ENCODE measurements around the gene RGS12.

Gene RGS12

DNA sequence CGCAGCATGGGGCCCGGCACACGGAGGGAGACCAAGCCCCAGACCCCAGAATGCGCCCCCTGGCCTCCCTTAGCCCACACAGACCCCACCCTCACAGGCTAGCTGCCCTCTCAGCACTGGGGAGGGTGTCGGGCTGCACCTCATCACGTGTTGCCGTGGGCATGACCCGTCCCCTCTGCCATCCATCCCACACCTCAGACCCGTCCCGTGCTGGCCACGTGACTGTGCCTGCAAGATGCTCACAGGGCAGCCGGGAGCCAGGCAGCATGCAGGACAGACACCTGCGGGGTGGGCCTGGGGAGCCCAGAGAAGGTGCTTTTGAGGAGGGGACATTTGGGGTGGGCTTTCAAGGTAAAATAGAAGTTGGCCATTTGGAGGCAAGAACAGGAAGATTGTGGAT, 39.0 kb upstream of the RGS12 start:
- no peak for DNase-seq

DNA sequence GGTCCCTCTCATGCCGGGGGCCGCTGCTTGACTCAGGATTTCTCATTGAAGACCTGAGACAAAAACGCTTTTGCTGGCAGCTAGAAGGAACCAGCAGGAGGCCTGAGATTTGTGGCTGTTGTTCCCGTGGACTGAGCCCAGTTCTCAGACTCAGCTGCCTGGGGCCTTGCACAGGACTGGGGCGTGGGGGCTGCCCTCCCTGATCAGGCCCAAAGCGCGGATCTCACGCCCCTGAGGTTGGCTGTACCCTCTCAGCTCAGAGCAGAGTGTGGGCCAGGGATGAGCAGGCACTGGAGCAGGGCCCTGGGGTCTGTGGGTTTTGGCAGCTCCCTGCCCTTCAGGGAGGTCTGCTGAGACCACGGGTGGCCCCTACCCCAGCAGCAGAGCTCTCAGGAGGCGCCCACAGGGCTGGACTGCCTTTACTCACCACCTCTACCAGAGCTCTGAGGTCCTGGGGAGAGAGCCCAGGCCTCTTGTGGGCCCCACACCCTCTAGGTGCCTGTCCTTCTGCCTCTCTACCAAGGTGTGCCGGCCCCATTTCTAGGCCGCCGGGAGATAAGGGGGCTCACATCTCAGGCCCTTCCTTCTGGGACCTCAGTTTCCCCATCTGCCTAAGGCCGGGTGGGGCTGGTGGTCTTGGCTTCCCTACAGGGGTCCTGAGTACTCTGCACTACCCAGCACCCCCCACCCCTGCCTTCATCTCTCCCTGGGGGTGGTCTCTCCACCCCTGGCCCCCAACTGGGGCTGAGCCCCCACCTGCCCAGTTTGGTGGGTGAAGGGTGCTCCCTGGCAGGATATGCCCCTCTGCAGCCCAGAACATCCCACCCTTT, 38.3 kb upstream of the RGS12 start:
- no peak for DNase-seq

DNA sequence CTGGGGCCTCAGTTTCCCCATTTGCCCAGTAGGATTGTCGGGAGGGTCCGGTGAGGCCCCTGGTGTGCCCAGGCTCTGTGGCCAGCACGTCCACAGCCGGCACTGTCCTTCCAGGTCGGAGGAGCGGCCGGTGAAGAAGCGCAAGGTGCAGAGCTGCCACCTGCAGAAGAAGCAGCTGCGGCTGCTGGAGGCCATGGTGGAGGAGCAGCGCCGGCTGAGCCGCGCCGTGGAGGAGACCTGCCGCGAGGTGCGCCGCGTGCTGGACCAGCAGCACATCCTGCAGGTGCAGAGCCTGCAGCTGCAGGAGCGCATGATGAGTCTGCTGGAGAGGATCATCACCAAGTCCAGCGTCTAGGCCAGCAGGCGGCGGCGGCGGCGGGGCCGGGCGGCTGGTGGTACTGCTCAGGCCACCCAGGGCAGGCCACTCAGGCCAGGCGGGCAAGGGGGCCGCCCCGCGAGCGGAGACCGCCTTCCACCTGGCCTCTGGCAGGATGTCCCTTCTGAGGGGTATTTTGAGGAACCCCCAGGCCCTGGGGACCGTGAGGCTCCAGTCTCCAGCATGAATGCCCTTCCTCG, 37.1 kb upstream of the RGS12 start:
- DNase-seq: no peak

DNA sequence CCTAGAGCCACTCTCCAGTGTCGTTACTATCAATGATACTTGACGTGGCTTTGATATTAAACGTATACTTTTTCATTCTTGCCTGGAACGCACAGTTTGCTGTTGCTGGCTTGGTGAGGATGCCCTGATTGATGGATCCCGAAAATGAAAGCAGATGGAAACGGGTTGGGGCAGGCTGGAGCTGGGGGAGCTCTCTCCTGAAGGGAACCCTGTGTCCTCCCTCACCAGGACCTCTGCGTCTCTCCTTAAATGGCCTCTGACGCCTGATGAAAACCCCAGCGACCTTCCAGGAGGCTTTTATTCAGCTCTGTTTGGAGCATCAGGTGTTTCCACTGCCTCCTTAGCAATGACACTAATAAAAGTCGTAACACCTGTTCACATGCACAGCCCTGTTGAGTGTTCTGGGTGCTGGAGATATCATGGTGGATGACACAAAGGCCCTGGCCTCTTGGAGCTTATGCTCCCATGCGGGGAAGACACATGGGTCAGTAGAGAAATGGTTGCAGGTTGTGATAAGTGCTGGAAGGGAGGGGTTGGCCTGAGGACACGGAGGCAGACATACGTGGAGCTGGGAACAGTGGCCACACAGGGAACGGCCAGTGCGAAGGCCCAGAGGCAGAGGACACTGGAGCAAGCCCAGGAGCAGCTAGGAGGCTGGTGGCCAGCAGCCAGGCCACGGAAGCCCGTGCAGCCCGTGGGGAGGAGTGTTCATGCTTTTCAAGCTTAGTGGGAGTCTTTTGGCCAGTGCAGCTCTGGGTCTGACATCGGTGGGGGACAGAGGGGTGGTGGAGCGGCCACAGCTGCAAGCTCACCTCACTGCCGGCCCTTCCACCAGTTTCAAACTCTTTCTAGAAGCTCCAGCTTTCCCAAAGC, 36.4 kb upstream of the RGS12 start:
- no peak for DNase-seq

DNA sequence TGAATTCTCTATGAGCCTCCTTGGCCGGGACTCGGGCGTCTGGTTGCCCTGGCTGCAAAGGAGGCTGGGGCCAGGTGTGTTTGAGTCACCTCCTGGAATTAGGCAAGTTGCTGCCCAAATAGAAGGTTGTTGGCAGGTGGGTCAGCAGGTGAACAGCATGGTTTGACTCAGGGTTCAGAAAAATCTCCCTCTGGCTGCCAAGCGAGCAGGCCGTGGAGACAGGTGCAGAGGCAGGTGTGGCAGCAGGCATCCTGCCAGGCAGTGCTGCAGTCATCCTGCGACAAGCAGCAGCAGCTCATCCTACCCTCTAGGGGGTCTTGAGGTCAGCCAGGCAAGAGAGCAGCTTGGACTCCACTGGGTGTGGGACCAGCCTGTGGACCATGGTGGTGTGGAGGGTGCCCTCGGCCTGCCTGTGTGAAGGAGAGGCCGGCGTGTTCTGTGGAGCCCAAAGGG, 35.7 kb upstream of the RGS12 start:
- DNase-seq: no peak

DNA sequence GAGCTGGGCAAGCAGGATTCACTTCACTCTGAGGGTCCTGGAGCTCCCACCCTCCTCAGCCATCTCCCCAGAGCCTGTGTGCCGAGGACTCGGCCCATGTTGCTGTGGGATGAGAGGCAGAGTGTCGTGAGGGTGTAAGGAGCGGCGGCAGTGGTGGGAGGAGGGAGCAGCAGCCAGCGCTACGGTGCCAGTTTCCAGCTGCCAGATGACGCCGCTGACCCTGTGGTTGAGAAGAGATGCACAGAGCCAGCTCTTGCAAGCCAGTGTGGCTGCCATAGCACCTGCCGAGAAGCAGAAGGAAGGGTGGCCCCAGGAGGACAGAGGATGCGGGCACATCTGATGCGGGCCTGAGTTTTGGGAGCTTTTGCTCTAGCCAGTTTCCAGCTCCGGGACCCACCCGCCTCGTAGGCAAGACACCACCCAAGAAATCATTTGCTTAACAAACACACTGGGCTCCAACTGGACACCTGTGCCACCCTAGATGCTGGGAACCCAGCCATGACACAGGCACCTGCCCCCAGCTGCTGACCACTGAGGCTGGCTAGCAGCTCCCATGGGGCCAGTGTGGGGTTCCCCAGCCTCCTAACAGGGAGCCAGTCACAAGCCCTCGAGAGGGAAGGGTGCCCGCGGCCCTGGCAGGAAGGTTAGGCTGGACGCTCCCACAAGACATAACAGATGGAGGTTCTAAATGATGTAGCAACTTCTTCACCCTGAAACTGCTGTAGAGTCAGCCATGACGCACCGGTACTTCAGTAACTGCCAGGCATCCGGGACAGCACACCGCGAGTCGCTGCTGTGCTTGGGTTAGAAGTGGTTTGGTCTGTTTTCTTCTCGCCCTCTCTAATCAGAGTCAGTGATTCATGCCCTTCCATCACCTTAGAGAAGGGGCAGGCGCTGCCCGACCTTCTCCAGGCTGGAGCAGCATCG, 35.0 kb upstream of the RGS12 start:
- DNase-seq: no peak

DNA sequence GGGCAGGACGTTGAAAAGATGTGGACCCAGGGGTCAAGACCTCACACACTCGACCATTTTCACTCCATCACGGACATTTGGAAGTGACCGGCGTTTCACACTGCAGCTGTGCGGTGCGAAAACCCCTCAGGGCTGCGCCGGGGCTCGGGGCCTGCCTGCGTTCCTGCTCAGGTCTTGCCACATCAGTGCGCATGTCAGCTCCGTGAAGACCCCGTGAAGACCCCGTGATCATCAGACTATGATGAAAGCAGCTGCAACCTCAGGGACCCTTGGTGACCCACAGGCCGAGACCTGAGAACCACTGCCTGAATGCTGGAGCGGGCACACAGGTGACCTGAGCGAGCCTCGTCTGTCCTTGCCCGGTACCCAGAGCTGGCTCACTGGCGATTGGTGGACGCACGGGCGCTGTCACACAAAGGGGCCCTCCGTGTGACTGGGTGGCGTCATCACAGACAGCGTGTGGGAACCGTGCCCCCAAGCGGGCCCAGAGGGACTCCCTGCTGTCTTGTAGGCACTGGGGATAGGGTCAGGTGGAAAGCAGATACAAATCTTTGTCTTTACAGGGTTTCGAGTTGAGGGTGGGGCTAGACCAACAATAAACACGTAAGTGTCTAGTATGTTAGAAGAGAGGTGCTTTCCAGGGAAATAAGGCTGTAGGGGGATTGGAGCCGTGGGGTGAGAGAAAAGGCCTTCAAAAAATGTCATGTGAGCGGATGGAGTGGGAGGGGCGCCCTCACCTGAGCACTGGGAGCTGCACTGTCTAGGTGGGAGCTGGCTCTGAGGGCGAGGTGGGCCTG, 31.2 kb upstream of the RGS12 start:
- DNase-seq: no peak

DNA sequence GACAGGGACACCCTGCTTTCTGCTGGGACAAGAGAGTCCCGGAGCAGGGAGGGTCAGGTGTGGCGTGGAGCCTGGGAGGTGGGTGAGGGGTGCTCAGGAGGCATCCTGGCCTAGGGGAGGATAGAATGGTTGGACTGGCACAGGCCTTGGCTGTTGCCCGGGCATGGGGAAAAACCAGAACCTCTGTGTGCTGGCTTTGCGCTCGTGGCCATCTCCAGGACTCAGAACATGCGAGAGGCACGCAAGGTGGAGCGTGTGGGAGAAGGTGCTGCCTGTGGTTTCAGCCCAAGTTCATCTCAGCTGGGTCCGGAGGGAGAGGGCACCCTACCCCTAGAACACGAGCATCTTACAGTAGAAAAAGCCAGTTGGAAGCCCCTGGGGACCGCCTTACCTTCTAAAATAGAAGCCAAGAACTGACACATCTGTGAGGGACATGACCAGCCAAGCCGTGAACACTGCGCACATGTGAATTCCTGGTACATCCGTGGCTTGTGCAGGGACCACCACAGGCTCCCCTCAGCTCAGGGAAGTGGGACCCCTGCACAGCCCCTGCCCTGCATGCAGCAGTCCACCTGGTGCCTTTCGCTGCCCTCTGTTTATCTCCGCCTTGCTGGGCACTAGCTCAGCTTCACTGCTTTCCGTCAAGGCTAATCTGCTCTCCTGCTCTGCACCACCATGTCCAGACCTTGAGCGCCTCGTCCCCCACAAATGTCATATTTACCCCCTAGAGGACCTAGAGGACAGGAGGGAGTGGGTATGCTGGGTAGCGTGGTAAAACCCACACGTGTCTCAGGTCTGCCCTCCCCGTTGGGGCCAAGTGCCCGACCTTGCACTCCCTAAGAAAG, 30.4 kb upstream of the RGS12 start:
- no peak for DNase-seq

DNA sequence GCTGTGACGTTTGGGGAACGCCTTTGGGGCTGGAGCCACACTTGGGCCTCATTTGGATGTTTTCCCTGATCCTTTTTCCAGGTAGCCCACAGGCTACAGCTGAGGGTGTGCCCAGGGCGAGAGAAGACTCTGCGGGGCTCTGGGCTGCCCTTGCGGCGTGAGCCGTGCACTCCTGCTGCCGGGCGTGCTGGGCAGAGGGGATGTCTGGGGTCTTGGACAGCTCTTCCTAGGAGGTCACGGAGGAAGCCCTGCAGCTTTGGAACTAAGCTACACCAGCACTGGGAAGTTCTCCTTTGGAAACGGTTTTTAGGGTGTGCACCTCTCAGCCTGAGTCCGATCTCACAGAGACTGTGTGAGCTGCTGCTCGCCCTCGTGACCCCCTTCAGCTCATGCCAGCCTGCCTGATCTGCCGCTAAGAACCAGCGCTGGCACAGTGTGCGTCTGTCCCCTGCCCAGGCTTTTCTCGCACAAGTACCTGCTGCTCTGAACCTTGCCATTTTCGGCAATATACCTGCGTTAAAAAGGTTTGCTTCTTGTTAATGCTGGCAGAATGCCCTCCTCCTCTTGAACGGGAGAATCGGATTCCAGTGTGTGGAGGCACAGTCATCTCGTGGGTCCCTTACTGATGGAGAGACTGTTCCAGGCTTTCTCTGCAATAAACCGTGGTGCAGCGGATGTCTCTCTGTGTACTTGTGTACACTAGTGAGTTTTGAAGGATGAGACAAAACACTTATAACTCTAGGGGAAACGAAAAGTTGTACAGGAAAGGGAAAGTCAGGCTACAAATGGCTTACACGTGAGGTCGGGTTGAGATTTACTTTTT, 29.6 kb upstream of the RGS12 start:
- DNase-seq: no peak

DNA sequence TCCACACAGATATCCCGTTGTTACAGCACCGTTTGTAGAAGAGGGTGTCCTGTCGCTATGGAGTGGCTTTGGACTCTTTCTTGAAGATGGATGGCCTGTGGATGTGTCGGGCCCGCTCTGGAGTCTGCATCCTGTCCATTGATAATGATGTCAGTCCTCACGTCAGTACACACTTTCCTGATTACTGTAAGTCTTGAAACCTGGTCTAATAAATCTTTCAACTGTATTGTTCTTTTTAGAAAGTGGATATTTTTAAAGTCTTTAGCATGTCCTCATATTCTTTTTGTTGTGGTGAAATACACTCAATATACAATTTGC, 29.0 kb upstream of the RGS12 start:
- DNase-seq: no peak

DNA sequence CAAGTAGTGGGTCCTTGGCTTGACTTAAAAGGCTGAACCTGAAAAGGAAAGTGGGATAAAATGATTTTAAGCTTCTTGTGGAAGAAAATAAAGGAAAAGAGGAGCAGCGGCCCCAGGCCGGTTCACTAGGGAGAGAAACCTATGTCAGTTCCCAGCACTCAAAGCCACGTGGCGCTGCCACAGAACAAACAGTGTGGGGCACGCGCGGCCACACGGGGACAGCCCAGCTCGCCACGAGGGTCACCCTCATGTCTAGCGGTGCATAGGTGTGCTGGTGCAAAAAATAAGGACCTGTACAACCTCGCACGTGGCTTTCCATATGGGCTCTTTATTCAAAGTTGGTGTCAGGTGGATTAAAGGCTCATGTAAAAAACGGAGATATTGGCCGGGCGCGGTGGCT, 26.7 kb upstream of the RGS12 start:
- DNase-seq: no peak

DNA sequence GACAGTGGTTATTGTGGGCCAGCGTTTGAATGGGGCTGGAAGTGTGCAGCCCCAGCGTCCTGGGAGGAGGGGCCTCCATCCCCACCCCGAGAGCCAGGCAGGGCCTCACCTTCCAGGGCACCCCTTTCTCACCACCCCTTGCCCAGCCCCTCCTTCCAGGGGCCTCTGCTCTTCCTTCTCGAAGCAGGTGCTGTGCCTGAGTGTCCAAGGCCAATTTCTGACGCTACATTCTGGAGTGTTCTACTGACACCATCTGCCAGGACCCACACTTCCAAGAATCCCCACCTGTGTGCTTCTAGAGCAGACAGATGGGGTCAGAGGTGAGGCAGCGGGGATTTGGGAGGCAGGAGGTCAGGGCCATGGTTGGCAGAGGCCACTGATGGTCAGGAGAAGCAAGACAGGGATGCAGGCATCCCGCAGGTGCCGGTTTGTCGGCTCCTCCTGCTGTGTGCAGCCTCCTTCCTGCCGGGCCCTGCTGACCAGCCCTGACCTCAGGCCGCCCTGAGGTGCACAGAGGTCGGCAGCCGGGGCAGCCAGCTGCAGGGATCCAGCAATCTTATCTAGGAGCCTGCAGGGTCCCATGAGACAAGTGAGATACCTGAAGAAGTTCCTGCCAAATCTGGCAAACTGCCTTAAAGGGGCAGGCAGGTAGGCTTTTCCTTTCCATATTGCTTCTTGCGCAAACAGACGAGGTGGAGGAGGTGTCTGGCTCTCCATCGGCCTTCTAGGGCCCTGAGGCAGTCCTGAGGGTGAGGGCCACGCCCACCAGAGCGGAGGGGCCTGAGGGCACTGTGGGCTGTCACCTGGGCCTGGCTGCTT, 25.0 kb upstream of the RGS12 start:
- no peak for DNase-seq

DNA sequence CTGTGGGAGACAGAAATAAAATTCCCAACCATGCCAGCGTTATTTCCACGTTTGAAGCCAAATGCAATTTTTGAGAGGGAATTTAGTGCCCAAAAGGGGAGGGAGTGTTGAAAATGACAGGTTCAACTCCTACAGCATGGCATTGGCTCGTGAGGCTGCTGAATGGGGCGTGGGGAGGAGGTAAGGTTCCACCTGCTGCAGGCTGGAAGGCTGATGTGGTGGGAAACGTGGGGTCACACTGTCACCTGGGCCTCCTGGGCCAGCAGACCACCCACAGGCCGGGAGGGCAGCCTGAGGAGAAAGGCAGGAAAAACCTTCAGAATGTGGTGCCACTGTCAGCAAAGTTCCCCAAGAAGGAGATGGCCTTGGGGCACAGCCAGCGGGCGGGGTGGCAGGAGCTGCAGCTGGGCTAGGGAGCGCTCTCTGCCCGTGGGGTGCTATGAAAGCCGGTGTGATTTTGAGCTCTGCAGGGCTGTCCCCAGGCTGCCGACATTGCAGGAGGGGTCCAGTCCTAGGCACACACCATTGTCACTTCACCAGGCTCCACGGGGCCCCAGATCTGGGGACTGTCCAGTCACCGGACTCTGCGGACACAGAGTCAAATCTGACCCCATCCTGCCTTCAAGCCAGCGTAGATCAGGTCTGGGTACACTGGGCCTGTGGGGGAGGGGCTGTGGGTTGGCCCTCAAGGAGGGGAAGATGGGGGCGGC, 24.3 kb upstream of the RGS12 start:
- DNase-seq: no peak

DNA sequence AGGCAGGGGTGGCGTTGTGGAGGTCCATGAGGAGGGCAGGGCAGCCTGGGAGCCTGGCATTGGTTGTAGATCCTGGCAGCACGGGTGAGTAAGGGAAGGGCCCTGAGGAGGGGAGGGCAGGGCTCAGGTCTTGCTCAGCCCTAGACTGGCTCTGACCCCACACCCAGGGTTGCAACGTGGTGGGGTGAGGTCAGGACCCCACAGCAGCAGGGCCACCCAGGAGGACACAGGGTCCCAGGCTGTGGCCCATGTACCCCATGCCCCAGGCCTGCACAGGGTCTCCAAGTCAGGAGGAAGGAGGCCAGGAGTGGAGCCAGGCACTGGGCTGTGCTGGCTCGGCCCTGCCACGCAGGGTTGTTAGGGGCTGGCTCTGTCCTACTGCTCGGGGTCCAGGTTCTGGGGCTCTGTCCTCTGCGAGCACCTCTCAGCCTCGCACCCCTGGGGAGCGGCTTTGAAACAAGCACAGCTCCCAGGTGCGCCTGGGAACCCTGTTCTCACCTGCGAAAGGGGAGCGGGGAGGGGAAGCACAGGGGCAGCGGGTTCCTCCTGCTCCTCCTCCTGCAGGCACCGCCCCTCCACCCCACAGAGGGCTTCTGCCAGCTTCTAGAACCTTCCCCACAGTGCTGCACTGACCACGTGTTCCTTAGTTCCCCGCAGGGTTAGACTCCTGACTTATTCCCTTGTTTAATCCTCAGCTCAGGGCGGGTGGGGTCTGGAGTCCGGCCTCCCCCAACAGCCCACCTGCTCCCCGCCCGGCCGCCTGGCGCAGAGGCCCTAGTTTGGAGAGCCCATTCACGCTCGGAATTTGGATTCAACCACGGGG, 23.5 kb upstream of the RGS12 start:
- DNase-seq: no peak

DNA sequence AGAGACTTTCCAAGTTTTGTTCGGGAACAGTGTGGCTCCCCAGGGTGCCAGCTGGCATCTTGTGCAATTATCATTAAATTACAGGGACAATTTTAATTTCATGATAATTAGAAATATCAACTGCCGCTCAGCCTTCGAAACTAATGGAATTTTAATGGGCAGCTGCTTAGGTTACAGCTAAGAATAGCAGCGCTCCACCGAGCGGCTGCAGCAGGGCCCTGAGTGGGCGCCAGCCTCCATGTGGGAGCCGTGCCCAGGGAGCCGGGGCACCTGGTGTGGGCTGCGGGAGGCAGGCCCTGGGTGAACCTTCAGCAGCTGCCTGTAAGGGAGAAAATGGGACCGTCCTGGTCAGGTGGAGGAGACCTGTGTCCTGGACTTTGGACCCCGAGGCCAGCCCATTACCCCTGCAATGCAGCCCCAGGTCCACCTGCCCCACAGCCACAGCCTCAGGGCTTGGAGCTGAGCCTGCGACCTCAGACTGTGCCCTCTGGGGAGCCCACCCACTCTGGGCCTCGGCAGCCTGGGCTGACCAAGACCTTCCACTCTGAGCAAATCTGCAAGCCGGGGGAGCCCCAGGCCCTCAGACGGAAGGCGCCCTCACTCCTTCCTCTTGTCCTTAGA, 22.7 kb upstream of the RGS12 start:
- DNase-seq: no peak

DNA sequence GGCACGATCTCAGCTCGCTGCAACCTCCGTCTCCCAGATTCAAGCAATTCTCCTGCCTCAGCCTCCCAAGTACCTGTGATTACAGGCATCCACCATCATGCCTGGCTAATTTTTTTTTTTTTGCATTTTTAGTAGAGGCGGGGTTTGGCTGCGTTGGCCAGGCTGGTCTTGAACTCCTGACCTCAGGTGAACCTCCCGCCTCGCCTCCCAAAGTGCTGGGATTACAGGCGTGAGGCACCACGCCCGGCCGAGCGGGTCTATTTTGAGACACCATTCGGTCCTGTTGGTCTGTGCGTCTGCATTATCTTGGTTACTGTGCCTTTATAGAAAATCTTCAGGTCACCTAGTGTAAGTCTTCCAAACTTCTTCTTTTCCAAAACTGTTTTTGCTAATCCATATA, 21.7 kb upstream of the RGS12 start:
- no peak for DNase-seq

DNA sequence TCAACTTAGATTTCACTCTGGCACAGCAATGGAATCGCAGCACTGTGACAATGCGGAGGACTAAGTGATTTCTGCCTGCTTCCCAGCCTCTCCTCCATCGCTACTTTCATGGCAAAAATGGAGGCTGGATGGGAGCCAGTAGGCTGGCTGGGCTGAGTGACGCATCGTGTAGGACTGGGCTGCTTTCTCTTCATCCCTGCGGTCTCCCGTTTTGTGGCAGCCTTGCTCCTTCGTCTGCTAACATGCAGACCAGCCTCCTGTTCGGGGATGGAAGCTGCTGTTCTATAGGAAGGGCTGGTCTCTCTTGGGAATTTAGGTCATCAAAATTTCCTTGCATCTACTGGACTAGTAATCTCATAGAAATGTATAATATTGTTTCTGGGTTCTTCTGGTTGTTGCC, 15.8 kb upstream of the RGS12 start:
- no peak for DNase-seq

Measured in inflammatory macrophage treated with lipopolysaccharide for 4 hours (primary cell).